GM20431 (cell line): ENCODE results near the gene SLC3A2.

Source experiments
- in situ Hi-C: fragments of 300-500 bp; cut with MseI, MboI; formaldehyde crosslinking; loops from one replicate; pipeline ENCODE4 v1.15.0; 2020; ENCODE audit warnings: low sequenced_read_pairs; ENCODE audit not compliant: unreplicated experiment

Gene SLC3A2

GRCh38 chr11:62876712-62877111 lies 4.0 kb upstream of the SLC3A2 start:
- in situ Hi-C loops: no loop called here

GRCh38 chr11:62879235-62879978 lies 1.3 kb upstream of the SLC3A2 start:
- in situ Hi-C loops: no loop called here

DNA sequence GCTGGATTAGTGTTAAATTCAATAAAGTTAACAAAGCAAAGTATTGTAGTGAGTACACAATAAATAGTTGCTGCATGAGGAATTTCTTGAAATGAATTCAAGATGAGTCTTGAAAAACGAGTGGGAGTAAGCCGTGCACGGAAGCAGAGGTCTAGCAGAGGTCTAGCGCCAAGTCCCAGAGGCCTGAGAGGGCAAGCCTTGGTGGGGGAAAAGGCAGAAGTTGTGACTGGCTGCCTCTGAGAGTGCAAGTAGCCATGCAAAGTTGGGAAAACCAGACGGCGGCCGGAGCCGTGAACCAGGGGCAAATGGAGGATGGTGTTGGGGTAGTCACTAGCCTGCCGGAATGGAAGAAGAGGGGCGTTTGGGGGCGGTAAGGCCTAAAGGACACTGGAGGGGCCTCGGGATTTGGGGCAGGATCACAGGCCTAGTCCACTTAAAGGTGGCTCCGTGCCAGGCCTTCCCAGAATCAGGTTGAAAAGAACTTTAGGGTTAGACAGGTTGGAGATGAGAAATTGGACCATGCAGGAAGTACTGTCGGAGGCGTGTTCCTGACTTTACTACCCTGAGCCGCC lies 379 bp upstream of the SLC3A2 start:
- in situ Hi-C loops: no loop called here

- in situ Hi-C loops: no loop called here
Observed at GRCh38 chr11:62881579-62882430, 1.1 kb downstream of the SLC3A2 start.

DNA sequence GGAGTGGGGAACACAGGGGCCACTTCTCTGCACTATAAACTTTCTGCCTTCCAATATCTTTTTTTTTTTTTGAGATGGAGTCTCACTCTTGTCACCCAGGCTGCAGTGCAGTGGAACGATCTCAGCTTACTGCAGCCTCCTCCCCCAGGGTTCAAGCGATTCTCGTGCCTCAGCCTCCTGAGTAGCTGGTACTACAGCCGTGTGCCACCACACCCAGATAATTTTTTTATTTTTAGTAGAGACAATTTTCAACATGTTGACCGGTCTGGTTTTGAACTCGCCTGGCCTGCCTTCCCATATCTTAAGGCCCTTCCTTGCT lies 1.7 kb downstream of the SLC3A2 start:
- in situ Hi-C loops: no loop called here

DNA sequence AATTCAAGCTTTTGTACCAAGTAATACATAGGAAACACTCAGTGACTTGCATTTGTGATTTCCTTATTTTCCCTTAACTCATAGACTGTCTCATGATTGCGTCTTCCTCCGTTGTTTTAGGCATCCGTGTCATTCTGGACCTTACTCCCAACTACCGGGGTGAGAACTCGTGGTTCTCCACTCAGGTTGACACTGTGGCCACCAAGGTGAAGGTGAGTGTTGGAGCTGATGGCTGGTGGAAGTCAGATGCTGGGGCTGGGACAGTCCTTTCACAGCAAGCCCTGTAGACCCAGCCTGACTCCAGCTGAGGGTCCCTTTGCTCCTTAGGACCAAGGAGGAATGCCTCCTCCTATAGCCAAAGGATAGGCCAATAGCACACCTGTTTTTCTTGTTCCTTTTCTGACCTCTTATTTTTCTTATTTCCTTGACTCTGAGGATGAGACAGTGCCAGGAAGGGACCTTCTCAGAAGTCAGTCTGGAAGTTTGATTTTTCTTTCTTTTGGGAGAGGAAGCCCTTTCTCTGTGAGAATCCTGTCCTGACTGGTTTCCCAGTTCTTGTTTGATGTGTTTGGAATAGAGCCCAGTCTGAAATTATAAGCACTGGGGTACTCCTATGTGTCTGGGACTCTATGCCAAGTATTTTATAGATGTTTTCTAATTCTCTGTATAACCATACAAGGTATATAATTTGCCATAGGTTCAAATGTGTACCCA lies 2.2 kb downstream of the SLC3A2 start:
- in situ Hi-C loops: no loop called here

GRCh38 chr11:62883673-62884072 lies 3.0 kb downstream of the SLC3A2 start:
- in situ Hi-C loops: no loop called here

GRCh38 chr11:62885137-62885750 lies 4.5 kb downstream of the SLC3A2 start:
- in situ Hi-C loops: no loop called here

DNA sequence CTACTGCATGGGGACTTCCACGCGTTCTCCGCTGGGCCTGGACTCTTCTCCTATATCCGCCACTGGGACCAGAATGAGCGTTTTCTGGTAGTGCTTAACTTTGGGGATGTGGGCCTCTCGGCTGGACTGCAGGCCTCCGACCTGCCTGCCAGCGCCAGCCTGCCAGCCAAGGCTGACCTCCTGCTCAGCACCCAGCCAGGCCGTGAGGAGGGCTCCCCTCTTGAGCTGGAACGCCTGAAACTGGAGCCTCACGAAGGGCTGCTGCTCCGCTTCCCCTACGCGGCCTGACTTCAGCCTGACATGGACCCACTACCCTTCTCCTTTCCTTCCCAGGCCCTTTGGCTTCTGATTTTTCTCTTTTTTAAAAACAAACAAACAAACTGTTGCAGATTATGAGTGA lies 7.7 kb downstream of the SLC3A2 start:
- in situ Hi-C loops: no loop called here

DNA sequence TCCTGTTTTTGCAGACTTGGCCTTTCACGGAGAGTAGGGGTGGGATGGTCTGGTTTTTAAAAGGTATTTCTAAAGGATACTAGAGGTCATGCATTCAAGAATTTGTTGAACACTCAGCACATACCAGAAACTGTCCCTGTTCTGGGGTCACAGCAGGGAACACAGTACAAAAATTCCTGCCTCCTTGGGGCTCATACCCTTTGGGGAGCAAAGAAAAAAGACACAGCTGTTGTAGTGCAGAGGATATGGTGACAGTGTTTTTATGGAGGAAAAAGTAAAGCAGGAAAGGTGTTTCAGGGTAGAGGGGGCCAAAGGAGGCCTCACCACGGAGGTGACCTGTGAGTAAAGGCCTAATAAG lies 8.4 kb downstream of the SLC3A2 start:
- in situ Hi-C loops: no loop called here

DNA sequence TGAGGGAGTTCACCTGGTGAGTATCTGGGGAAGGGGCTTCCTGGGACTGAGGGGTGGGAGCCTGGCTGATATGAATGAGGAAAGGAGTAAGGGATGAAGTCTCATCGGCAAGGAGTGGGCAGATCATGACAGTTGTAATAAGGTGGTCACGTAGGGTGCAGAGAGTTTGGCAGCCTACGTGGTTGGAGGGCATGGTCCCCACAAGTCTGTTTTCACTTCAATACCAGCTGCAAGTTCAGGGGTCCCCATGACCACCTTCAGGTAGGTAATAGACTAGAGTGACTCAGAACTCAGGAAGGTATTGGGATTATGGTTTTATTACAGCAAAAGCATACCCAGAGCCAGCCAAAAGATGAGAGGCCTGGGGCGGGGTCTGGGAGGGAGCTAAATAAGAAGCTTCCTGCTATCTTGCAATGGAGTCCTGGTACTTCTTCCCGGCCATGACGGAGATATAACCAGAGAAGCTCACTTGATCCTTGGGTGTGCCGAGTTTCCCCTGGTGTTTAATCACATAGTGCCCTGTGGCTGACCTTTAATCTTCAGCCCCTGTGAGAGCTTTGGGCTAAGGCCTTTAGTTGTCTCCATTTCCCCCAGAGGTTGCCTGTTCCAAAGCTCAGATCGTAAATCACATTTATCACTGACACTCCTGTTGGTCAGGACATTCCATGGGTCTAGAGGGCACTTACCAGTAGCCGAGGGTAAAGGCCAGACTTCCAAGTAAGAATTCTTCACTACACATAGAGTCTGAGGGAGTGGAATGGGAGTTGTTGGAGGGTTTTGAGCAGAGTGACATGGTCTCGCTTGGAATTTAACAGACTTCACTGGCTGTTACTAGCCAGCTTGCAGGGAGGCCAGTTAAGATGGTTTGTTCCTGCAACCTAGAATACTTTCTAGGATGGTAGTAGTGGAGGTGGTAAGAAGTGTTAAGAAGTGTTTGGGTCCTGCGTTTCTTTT lies 9.1 kb downstream of the SLC3A2 start:
- in situ Hi-C loops: no loop called here

DNA sequence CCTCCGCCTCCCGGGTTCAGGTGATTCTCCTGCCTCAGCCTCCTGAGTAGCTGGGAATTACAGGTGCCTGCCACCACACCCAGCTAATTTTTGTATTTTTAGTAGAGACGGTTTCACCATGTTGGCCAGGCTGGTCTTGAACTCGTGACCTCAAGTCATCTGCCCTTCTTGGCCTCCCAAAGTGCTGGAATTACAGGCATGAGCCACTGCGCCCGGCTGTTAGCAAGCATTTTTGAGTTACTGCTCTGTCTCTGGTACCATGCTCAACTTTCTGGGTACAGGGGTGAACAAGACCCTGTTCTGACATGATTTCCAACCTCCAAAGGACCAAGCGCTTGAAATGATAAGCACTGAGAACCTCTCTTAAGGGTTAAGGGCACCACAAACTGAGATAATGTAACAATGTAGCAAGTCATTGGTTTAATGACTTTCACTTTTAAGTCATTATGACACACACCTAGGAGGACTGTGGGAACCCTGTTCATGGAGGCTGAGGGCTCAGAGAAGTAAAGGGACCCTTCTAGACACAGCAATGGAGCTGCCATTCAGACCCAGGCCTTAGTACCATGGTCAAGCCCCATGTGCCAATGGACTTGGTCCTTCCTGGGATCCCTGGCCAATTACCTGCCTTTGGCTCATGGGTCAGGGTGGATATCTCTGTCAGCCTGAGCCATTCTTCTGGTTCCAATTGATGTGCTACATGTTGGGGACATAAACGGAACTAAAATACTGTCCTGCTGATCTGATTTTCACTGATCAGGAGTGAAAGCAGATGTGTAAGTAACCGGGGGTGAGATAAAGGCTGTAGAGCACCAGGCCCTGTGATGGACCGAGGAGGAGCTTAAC lies 11.6 kb downstream of the SLC3A2 start:
- in situ Hi-C loops: no loop called here

DNA sequence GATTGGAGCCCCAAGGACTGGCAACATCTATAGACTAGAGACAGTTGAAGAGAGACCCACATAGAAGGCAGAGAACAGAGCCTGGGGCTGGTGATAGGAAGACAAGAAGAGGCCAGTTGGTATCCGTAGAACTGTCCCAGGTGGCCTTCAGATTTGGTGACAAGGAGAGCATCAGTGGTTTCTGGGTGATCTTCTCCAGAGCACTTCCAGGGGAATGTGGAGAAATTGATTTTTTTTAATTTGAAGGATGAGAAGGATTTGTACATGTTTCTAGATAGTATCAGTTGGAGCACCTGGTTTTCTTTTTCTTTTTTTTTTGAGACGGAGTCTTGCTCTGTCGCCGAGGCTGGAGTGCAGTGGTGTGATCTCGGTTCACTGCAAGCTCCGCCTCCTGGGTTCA lies 14.8 kb downstream of the SLC3A2 start:
- in situ Hi-C loops: no loop called here

- in situ Hi-C loops: no loop called here
Observed at GRCh38 chr11:62896049-62896448, 15.4 kb downstream of the SLC3A2 start.

- in situ Hi-C loops: no loop called here
Observed at GRCh38 chr11:62897311-62897710, 16.6 kb downstream of the SLC3A2 start.

DNA sequence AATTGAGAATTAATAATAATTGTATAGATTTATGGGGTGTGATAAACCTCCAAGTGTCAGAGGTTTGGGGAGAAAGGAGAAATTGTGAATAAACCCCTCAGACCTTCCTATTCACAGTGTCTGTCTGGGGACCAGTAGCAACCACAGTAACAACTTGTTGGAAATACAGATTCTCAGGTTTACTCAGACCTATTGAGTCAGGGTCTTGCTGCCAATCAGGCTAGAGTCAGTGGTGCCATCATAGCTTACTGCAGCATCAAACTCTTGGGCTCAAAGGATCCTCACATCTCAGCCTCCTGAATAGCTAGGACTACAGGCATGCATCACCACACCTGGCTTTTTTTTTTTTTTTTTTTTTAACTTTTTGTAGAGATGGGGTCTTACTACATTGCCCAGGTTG lies 17.3 kb downstream of the SLC3A2 start:
- in situ Hi-C loops: no loop called here

- in situ Hi-C loops: loop anchor here (25.0 kb wide), 1 partner anchor 309 kb away; no protein-coding TSS in a partner anchor
Observed at GRCh38 chr11:62902932-62903331, 22.2 kb downstream of the SLC3A2 start.

DNA sequence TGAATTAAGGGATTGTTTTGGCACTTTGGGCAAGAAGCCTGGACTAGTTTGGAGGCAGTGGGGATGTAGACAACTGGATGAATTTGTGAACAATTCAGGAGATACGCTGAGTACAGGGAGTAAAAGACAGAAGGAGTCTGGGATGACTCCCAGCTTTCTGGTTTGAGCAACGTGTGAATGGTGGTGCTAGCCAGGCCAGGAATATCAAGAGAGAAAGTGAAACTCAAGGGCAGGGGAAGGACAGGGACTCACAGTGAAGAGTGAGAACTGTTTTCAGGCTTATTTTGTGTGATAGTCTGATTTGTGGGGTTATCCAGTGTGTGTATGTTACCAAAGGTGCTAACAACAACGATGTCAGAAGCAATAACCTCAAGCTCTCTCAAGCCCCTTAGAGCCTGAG lies 24.6 kb downstream of the SLC3A2 start:
- in situ Hi-C loops: loop anchor here (5.0 to 25.0 kb wide), 2 partner anchors 117 to 307 kb away; no protein-coding TSS in a partner anchor
